GM12872 (cell line): ENCODE results near the gene UGT2A1.

Source experiments
- TF ChIP-seq, protein P1 (sequence below): IDR thresholded peaks from 3 replicates; pipeline ENCODE4 v1.5.1; 2011; ENCODE audit warnings: low read depth, mild to moderate bottlenecking, low read length, moderate library complexity; ENCODE audit not compliant: insufficient read depth

UGT2A1 gene

DNA sequence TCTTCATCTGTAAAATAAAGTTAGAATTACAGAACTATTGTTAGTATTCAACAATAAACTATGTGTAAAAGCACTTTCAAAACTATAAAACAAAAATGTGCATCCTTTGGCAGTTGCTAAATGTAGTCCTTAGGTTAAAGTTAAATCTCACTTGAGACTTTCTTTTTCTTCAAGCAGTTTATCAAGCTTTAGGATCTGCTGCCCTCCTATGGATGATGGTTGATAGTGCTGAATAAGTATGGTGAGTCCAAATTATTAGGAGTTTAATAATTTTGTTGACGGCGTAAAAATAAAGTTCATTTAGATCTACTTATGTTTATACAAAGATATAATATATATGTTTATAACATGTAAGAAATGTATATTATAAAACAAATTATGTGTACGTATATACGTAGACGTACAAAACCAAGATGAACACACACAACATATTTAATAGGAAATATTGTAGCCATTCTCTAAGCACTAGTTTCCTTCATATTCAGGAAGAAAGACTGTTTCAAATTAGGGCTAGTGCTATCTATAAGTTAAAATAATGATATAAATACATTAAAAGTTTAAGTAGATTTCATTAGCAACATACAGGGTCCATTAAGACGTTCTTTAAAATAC is 35.9 kb downstream of the UGT2A1 start:
- TF ChIP-seq, protein P1, sequence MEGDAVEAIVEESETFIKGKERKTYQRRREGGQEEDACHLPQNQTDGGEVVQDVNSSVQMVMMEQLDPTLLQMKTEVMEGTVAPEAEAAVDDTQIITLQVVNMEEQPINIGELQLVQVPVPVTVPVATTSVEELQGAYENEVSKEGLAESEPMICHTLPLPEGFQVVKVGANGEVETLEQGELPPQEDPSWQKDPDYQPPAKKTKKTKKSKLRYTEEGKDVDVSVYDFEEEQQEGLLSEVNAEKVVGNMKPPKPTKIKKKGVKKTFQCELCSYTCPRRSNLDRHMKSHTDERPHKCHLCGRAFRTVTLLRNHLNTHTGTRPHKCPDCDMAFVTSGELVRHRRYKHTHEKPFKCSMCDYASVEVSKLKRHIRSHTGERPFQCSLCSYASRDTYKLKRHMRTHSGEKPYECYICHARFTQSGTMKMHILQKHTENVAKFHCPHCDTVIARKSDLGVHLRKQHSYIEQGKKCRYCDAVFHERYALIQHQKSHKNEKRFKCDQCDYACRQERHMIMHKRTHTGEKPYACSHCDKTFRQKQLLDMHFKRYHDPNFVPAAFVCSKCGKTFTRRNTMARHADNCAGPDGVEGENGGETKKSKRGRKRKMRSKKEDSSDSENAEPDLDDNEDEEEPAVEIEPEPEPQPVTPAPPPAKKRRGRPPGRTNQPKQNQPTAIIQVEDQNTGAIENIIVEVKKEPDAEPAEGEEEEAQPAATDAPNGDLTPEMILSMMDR: no peak; the same call in 2 of the 3 replicates

DNA sequence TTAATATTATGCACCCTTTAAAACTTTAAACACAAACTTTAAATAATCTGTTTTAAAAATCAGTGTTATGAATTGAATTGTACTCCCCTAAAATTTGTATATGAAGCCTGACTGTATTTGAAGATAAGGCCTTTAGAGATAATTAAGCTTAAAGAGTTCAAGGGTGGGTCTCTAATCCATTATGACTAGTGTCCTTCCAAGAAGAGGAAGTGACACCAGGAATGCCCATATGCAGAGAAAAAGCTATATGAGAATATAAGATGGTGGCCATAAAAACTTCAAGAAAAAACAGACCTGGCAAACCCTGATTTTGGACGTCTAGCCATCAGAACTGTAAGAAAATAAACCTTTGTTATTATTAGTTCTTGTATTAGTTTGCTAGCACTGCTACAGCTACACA is 42.6 kb downstream of the UGT2A1 start:
- TF ChIP-seq, protein P1: no peak

DNA sequence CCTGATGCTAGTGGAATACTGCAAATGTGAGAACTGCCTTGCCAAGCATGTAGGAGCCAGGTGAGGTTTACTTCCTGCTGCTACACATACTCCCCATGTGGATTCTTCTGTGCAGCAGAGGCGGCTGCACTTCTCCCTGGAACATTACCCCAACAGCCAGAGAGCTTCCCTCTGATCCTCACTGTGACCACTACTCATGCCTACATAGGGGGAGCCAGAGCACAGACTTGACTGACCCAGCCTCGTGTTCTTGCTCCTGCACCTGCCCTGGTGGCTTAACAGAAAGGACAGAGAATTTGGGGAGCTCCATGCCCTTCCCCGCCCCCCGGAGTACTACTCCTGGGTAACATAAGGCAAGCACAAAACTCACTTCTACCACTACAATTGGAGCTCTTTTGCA is 52.0 kb downstream of the UGT2A1 start:
- TF ChIP-seq, protein P1: no peak

DNA sequence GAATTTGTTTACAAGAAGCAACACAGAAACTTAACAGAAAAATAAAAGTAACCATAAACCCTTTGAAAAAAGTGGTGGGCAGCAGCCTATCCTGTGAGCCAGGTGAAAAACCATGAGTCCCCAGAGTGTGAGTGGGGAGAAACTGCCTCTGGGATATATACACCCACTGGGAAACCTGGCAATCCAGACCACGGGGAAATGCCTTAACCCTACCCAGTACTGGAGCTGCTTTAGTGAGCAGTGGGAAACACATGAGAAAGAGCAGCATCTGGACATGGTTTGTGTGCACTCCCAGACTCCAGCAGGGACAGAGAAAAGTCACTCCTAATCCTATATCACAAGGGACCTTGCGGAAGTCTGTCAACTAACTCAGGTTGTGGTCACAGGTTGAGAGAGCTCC is 53.0 kb downstream of the UGT2A1 start:
- TF ChIP-seq, protein P1: no peak

DNA sequence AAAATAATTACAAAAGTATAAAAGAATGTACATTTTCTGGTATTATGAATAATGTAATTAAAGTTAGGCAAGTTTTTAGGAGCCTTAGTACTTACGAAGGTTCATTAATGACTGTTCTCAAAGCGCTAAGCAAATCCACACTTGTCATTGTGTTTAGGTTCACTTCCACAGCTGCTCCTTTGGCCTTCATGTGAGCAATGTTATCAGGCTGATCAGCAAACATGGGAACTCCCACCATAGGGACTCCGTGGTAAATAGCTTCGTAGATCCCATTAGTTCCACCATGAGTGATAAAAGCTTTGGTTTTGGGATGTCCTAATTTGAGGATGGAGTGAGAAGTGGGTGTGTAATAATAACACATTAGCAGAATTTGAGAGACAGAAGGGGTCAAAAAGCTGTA is 58.7 kb downstream of the UGT2A1 start:
- TF ChIP-seq, protein P1: no peak

DNA sequence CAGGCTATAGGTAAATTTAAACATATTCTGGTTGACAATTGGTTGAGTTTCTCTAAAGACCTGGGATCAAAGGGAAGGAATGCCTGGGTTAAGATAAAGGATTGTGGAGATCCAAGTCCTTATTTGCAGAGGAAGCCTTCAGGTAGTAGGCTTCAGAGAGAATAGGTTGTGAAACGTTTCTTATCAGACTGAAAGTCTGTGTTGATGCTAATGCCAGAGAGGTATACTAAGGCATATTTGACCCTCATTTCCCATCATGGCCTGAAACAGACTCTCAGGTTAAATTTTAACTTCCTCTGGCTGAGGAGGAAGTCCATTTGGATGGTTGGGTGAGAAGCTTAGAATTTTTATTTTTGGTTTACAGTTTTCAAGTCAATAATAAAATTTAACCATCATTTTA is 61.7 kb downstream of the UGT2A1 start:
- TF ChIP-seq, protein P1: no peak

DNA sequence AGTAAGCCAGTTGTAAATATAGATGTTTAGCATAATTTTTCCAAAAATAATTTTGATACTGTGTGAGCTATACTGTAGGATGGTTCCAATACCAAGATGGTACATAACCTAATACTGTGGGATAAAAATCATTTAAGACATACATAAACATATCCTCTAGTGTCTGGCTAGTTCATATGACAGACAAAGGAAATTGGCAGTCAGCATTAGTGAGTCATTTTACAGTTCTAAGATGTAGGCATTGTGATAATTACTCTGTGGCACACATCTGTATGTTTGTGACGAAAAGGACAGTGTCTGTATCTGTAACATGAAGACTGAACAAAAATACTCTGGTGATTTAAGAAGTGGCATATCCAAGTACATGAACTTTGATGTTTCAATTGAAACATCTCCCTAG is 63.2 kb downstream of the UGT2A1 start:
- TF ChIP-seq, protein P1: no peak

DNA sequence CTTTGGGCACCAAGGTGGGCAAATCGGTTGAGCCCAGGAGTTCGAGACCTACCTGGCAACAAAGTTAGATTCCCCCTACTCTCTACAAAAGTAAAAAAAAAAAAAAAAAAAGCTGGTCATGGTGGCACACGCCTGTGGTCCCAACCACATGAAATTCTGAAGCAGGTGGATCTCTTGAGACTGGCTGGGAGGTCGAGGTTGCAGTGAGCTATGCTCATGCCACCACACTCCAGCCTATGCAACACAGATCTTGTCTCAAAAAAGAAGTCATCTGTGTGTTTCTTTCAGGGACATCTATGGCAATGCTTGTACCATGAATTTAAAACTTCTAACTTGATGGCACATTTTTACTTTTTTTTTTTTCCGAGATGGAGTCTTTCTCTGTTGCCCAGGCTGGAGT is 68.9 kb downstream of the UGT2A1 start:
- TF ChIP-seq, protein P1: no peak
